HUDEP-2 (cell line): Measurements from ENCODE around the gene SRRM2.
"Not testable (repeated sequence)": the region's sequence is repeated elsewhere in the genome, so short reads cannot be mapped to it uniquely, and the experiment has no call there.

Experiments
- DNase-seq, 76 experiments: peaks; one replicate each; lab custom pipeline; 2025; ENCODE audit not compliant: unreplicated experiment in 76 of 76; lab: John Stamatoyannopoulos, UW

The SRRM2 gene

GRCh38 chr16:2713985-2714774 is 38.3 kb upstream of the SRRM2 start:
- DNase-seq = peak in 1 of 76 experiments; percentile 13

- DNase-seq = no peak
These were observed 37.4 kb upstream of the SRRM2 start for GRCh38 chr16:2715064-2715463.

GRCh38 chr16:2715519-2715918 is 36.9 kb upstream of the SRRM2 start:
- peak in 42 of 76 experiments; percentile 3 to 62 (median 29) for DNase-seq

- DNase-seq = no peak
These were observed 36.2 kb upstream of the SRRM2 start for GRCh38 chr16:2715966-2716885.

- DNase-seq = no peak
These were observed 35.5 kb upstream of the SRRM2 start for GRCh38 chr16:2716948-2717347.

- DNase-seq = no peak
These were observed 34.8 kb upstream of the SRRM2 start for GRCh38 chr16:2717383-2718263.

- no peak for DNase-seq
These were observed 32.9 kb upstream of the SRRM2 start for GRCh38 chr16:2719328-2720063.

GRCh38 chr16:2720064-2720457 is 32.4 kb upstream of the SRRM2 start, which contains the start of gene PRSS27:
PRSS27 (minus strand) TSS chr16:2720224; CDS start chr16:2720160, 64 bp downstream.
- no peak for DNase-seq

- peak in 71 of 76 experiments; percentile 22 to 85 (median 71) for DNase-seq
These were observed 31.5 kb upstream of the SRRM2 start for GRCh38 chr16:2720719-2721633.

- DNase-seq = not testable (repeated sequence)
These were observed 30.7 kb upstream of the SRRM2 start for GRCh38 chr16:2721634-2722173.

- DNase-seq = no peak
These were observed 28.3 kb upstream of the SRRM2 start for GRCh38 chr16:2724088-2724676.

GRCh38 chr16:2724816-2725348 is 27.6 kb upstream of the SRRM2 start:
- no peak for DNase-seq

GRCh38 chr16:2726923-2727322 is 25.5 kb upstream of the SRRM2 start:
- no peak for DNase-seq

GRCh38 chr16:2728034-2728433 is 24.4 kb upstream of the SRRM2 start:
- no peak for DNase-seq

GRCh38 chr16:2734844-2735515 is 17.5 kb upstream of the SRRM2 start:
- DNase-seq = no peak

- no peak for DNase-seq
These were observed 15.8 kb upstream of the SRRM2 start for GRCh38 chr16:2736476-2737237.

GRCh38 chr16:2737238-2737605 is 15.2 kb upstream of the SRRM2 start:
- no peak for DNase-seq
